DND-41 (cell line): ENCODE data around the gene KRT9.

Experiments
- CTCF ChIP-seq: IDR thresholded peaks from 2 replicates; pipeline ENCODE4 v1.5.1; 2012; ENCODE audit warnings: borderline replicate concordance, low read length, moderate library complexity, mild to moderate bottlenecking; ENCODE audit not compliant: poor library complexity, severe bottlenecking; ENCODE audit errors: extremely low read depth
- EZH2 ChIP-seq: IDR thresholded peaks from 3 replicates; pipeline ENCODE4 v1.6.1; 2012; ENCODE audit warnings: borderline replicate concordance, low read depth, mild to moderate bottlenecking, moderate library complexity, low read length, inconsistent platforms; ENCODE audit not compliant: severe bottlenecking

- TF ChIP-seq CTCF, result no peak
- TF ChIP-seq EZH2, result no peak
Measured at GRCh38 chr17:41555105-41555887, 16.6 kb downstream of the KRT9 start.
